NCI-H2227 (cell line): Measurements from ENCODE around the gene AQP3.
"Not testable (repeated sequence)": the region's sequence is repeated elsewhere in the genome, so short reads cannot be mapped to it uniquely, and the experiment has no call there.

Experiments used
- DNase-seq: peaks from one replicate; lab custom pipeline; 2025; ENCODE audit not compliant: unreplicated experiment; lab: John Stamatoyannopoulos, UW

AQP3 gene

DNA sequence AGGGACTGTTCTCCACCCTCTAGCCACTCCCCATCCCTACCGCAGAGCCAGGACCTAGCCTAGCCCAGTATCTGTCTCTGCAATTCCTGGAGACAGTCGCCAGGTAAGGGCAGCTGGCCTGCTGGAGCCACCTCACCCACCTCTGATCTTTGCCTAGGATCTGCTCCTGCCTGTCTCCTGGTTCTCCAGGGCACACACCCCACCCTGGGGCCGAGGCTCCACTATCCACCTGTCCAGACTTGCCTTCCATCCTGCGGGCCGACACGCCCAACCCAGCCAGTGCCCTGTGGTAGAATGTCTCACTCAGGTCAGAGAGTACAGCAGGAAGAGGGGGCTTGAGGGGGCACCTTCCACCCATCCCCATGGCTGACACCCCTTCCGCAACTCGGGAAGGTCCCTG, 29.3 kb downstream of the AQP3 start:
- no peak for DNase-seq

DNA sequence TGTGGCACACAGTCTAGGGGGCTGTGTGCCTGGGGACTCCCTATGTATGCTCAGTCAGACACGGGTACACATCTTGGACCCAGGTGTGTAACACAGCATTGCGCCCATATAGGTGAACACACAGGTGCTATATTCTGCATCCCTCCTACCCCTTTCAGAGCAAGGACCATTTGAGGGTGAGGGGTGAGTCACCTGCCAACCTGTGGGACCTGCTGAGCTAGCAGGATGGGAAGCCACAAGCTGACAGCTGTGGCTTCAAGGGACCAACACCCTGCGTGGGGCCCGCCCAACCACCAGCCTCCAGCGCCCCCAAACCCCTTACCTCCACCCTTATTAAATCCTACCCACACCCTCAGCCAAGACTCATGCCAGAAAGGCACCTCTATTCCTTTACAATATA, 30.4 kb downstream of the AQP3 start:
- no peak for DNase-seq

DNA sequence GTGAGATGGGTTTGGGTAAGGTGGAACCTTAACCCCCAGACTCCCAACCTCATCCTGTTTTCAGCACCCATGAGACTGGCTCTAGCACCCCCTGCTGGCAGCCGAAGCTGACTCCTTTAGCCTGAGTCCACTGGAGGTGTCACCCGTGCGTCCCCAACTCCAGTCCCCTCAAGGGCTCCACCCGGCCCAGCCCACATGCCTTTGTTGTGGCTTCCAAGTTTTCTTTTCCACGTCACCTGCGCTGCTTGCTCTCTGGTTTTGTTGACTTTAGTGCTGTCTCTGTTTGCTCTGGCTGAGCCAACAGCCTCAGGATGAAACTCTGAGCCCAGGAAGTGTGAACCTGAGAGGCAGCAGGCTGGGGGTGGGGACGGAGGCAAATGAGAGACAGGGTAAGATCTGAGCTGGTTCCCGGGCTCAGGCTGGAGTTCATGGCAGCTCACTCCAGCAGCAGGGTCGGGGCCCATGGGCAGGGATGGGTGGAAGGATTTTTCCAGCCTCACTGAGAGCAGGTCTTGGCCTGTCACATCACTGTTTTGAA, 31.8 kb downstream of the AQP3 start:
- peak; percentile 12 for DNase-seq

DNA sequence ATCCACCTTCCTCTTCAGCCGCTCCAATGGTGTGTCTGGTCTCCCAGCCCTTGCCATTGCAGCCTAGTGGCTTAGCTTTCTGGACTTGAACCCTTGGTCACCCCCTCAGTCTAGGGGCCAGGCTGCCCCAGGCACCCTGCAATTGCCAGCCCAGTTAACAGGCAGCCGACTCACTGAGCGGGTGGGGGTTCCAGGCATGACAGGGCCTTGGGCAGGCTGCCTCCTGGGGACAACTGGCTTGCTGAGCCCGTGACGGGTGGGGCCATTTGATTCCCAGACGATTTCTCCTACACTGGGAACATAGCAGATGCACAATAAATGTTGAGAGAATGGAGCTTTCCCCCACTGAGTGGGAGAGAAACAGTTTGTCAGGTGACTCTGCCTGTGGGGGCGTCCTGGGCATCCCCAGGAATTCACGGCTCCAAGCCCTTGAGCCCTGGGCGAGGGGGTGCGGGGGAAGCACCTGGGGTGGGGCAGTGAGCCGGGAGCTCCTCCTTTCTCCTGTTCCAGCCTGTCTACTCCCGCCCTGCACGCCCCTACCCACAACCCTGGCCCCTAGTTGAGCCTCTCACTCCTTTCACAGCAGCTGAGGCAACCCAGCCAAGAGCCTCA, 32.4 kb downstream of the AQP3 start:
- no peak for DNase-seq

DNA sequence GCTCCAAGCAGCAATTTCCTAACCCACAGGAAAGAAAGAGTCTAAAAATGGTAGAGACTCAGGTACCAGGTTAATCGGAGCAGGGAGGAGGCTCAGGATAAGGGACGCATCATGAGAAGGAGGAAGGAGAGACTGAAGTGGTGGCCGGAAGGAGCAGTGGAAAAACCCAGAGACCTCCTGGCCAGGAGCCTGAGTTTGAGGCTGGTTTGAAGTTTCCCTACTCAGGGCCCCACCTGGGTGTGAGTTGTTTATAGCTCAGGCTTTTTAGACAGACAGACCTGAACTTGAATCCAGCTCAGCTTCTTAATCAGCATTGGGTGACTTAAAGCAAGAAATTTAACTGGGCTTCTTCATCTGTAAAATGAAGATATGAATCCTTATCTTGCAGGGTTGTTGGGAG, 33.1 kb downstream of the AQP3 start:
- DNase-seq, result no peak

DNA sequence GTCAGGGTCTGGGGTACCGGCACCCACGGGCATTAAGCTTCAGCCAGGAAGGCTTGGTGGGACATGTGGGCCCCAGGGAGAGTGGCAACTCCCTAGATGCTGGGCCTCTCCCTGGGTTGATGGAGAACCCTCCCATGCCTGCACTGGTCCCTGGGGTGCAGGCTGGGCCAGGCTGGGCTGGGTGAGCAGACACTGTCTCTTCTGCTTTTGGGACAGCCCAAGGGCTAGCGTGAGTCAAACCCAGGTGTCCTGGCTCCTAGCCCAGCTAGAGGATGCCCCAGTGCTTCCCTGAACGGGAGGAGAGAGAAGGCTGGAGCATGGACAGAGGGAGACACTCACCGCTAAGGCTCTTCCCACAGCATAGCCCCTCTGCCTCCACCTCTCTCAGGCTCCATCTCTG, 39.3 kb downstream of the AQP3 start:
- DNase-seq, result no peak

DNA sequence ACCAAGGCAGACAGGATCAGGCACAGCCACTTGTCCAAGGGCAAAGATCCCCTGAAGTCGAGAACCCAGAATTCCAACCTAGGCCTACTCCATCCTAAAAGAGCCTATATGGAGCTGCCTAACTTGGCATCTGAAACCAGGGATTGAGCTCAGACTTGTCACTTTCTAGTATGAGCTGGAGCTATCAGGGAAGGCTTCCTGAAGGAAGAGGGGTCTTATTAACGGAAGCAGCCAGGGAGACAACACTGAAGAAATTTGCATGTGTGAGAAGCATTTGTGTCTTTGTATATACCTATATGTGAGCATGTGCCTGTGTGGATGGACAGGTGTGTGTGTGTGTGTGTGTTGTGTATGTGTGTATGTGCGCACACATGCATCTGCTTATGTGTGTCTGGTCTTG, 40.3 kb downstream of the AQP3 start:
- DNase-seq, result no peak

DNA sequence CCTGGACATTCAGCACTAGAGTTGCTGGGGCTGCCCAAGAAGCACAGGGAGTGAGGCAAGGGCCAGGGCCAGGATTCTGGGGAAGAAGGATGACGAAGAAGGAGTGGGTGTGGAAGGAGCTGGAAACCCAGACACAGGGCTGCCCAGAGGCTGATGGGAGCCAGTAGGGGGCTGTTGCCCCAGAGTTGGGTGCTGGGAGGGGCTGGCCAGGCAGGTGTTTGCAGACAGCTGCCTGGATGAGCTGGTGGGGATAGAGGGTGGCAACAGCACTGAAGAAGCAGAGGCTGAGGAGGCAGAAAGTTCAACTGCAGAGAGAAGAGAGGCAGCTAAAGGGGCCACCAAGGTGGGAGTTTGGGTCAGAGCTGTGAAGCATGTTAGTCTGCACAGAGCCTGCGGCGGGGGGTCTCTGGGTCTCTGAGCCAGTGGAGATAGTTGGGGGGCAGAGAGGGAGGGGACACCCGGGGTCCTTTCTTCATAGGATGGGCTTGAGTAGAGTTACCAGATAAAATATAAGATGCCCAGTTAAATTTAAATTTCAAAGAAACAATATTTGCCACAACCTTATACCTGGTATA, 42.5 kb downstream of the AQP3 start:
- no peak for DNase-seq

DNA sequence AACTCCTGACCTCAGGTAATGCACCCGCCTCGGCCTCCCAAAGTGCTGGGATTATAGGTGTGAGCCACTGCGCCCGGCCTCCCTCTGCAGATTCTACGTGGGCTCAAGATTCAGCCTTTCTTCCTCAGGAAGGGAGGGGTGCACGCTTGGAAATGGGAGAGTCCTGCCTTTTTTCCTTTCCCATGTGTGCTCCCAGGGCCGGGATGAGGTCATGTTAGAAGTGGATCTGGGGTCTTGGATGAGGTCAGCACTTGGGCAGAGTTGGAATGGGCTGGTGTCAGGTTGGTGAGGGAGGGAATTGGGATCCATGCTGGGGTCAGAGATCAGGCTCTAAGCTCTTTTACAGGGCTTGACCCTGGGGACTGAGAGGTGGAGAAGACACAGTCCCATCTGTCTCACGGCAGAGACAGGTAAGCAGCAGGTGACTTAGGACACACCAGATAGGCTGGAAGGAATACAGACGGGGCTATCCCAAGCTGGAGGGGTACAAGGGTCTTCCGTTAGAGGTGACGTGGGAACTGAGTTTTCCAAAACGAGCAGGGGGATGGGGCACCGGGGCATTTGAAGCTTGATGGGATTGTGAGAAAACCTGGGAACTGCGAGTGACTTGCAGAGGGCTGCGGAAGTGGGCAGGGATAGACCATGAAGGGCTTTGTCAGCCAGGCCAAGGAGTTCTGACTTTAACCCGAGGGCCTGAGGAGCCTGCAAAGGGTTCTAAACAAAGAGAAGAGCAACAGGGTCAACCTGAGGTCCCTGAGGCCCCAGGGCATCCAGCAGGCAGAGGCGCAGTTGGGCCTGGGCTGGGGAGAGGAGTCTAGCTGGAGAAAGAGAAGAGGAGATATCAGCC, 43.2 kb downstream of the AQP3 start:
- no peak for DNase-seq

DNA sequence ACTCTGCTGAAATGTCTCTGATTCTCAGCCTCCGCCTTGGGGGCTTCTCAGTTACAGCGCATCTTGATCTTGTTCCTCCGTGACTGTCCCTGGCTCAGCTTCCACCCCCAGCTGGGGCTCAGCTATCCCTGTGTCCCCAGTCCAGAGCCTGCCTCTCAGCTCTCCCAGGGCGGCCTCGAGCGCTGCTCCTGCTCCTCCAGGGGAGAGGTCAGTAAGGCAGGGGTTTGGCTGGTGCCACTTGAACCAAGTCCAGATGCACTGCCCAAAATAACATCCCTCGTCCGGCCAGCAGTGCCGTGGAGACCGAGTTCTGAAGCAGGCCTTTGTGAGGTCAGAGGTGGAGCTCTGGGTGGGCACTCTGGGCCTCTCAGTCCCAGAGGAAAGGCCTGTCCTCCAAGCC, 45.0 kb downstream of the AQP3 start, which contains the start of gene AQP7:
Gene AQP7, minus strand, starts transcription at position 198 of the 400 bp plus-strand sequence. CDS start 1,306 bp downstream, outside the sequence.
- not testable (repeated sequence) for DNase-seq

DNA sequence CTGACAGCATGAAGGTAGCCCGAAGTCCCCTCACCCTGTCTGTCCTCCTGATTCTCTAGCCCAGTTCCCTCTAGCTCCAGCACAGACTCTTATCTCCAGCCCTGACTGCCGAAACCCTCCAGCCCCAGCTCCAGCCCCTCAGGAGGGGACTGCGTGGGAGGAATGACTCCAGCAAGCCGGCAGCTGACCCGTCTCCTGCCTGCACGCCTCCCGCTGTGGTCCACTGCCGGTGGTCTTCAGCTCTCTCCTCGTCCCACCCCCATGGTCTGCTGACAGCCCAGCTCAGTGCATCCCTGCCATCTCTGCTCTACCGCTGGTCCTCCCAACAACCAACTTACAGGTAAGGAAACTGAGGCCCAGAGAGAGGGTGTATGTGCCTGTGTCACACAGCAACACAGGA, 45.6 kb downstream of the AQP3 start:
- DNase-seq, result not testable (repeated sequence)

DNA sequence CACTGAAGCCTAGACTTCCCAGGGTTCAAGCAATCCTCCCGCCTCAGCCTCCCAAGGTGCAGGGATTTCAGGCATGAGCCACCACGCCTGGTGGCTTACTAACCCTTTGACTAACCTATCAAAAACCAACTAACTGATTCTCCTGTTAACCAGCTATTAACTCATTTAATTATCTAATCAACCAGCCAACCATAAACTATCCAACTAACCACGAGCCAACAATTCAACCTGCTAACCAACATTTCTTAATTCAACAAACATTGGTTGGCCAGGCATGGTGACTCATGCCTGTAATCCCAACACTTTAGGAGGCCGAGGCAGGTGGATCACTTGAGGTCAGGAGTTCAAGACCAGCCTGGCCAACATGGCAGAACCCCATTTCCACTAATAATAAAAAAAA, 48.3 kb downstream of the AQP3 start:
- not testable (repeated sequence) for DNase-seq

DNA sequence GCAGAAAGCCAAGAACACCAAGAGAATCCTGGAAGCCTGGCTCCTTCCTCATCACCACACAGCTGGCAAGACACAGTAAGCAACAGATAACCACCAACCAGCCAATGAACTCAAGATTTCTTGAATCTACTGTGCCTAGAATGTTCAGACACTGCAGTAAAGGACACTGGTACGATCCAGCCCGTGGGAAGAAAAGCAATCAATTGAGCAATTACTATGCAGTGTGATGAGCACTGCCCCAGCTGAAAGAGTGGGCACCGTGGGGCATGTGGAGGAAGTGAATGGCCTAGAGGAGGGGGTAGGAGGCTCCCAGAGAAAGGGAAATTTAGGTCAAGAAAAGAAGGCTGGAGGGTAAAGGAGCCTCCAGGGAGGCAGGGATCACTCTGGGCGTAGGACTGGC, 49.6 kb downstream of the AQP3 start:
- not testable (repeated sequence) for DNase-seq

DNA sequence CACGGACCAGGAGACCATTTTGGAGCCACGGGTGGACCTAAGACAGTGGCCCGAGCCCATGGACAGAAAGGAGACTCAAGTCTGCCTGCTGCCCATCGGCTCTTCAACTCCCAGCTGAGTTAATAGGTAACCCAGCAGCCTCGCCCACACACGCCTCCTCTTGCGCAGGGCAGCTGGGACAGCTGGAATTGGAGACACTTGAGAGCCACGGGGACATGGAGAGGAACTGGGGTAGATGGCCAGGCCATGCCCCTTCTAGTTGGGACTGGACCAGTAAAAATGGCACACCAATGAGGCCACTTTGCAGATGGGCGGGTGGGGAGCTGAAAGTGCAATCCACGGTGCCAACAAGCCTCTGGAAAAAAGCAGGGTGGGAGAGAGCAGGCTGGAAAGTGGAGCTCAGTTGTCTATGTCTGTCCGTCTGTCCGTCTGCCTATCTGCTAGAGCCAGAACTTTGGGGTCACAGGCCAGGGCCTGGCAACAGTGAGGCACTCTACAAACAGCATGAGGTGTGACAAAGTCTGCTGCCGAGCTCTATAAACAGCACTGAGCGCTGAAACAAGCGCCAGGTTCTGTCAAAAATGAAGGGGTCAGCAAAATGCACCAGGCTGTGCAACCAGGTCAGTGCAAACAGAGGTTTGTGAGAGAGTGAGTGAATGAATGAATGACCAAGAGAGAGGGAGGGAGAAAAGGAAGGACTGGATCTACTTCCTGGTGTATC, 52.1 kb downstream of the AQP3 start:
- DNase-seq, result not testable (repeated sequence)

DNA sequence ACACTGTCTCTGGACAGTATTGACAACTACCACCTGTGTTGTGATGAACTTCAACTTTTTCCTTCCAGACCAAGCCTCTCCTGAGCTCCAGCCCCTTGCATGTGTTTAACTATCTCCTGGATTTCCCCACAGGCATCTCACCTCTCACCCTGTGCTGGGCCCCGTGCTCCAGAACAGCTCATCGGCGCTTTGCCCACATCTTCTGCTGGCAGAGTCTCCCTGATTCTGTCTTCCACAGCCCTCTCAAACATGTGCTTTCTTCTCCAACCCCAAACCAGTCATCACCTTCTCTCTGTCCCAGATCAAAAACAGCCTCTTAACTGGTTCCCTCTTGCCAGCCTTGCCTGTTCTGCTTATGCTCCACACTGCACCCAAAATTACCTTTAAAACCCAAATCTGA, 53.4 kb downstream of the AQP3 start:
- DNase-seq, result not testable (repeated sequence)

DNA sequence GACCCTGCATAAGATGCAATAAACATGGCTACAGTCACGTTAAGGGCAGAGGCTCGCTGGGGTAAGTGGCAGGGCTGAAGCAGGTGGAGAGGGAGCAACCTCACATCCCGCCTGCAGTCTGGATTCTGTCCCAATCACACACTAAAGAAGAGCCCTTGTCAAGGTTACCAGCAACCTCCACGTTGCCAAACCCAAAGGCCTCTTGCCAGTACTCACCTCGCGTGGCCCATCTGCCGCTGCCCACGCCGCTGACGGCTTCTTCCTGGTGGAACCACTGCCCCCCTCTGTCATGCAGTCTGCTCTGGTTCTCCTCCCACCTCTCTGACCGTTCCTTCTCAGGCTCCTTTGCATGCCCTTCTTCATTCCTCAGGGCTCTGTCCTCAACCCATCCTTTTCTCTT, 53.8 kb downstream of the AQP3 start:
- DNase-seq, result no peak

DNA sequence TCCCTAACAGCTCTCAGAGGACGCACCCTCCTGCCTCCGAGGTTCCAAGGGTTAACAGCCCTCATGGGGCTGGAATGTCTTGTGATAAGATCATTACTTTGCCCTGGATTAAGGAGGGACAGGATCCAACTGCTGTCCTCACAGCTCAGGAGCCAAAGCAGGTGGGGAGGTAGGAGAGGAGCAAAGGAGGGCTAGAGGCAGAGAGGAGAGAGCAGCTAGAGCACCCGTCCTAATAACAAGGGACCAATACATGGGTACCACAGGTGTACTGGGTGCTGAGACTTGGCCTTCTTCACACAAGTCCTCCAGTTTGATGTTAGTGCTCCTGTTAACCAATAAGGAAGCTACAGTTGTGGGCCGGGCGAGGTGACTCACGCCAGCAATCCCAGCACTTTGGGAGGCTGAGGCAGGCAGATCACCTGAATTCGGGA, 54.8 kb downstream of the AQP3 start:
- not testable (repeated sequence) for DNase-seq
